KMS-11 (cell line): ENCODE results near the gene NXF3.
"Not testable (repeated sequence)": the region's sequence is repeated elsewhere in the genome, so short reads cannot be mapped to it uniquely, and the experiment has no call there.

Experiments
- H2AFZ ChIP-seq: fragments of 200-600 bp; sonication (generic); 2 replicates; pipeline ENCODE4 v1.6.1; 2016; ENCODE audit warnings: antibody characterized with exemption, mixed run types, low read depth
- H3K27ac ChIP-seq: fragments of 200-600 bp; sonication (generic); 2 replicates; pipeline ENCODE4 v1.6.1; 2016; ENCODE audit warnings: mild to moderate bottlenecking, mixed run types
- H3K27me3 ChIP-seq: fragments of 200-600 bp; sonication (generic); 2 replicates; pipeline ENCODE4 v1.6.1; 2017; ENCODE audit warnings: mild to moderate bottlenecking, low read depth, mixed run types, moderate library complexity; ENCODE audit not compliant: insufficient read depth
- H3K36me3 ChIP-seq: fragments of 200-600 bp; sonication (generic); 2 replicates; pipeline ENCODE4 v1.6.1; 2017; ENCODE audit warnings: mild to moderate bottlenecking, mixed run types; ENCODE audit not compliant: insufficient read depth
- H3K4me1 ChIP-seq: fragments of 200-600 bp; sonication (generic); 2 replicates; pipeline ENCODE4 v1.6.1; 2016; ENCODE audit warnings: mild to moderate bottlenecking, low read depth, mixed run types; ENCODE audit not compliant: poor library complexity, severe bottlenecking
- H3K4me2 ChIP-seq: fragments of 200-600 bp; sonication (generic); 2 replicates; pipeline ENCODE4 v1.7.0; 2016; ENCODE audit warnings: mild to moderate bottlenecking, mixed run types
- H3K4me3 ChIP-seq: fragments of 200-600 bp; sonication (generic); IDR thresholded peaks from 2 replicates; pipeline ENCODE4 v1.6.1; 2017; ENCODE audit warnings: low read depth, low read length, mixed read lengths; ENCODE audit not compliant: insufficient read depth
- H3K79me2 ChIP-seq: fragments of 200-600 bp; sonication (generic); 2 replicates; pipeline ENCODE4 v1.6.1; 2016; ENCODE audit warnings: low read depth, mixed run types; ENCODE audit not compliant: insufficient read depth
- H3K9ac ChIP-seq: fragments of 200-600 bp; sonication (generic); 2 replicates; pipeline ENCODE4 v1.6.1; 2016; ENCODE audit warnings: mild to moderate bottlenecking, mixed run types
- H4K20me1 ChIP-seq: fragments of 200-600 bp; sonication (generic); 2 replicates; pipeline ENCODE4 v1.6.1; 2016; ENCODE audit warnings: mild to moderate bottlenecking, mixed run types; ENCODE audit not compliant: insufficient read depth
- TF ChIP-seq, protein P1 (sequence below): fragments of 200-600 bp; sonication (generic); conservative IDR thresholded peaks from 2 replicates; pipeline ENCODE4 v1.6.1; 2017; ENCODE audit warnings: low read depth, mild to moderate bottlenecking, antibody characterized with exemption, low read length, moderate library complexity, mixed read lengths

Gene NXF3

DNA sequence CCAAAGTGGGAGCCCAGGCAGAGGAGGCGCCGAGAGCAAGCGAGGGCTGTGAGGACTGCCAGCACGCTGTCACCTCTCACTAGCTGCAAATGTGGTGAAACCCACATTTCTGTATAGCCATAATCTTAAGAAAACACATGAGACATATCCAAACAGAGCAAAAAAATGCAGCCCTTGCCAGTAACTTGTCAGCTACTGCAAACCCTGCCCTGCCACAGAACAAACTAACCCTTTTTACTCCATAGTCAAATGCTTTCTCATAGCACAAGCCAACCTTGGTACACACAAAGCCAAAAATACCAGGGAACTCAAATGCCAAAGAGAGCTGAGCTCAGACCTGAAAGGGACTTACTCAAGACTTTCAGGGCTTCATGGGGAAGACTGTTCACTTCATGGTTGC lies 14.9 kb upstream of the NXF3 start:
- TF ChIP-seq, protein P1, sequence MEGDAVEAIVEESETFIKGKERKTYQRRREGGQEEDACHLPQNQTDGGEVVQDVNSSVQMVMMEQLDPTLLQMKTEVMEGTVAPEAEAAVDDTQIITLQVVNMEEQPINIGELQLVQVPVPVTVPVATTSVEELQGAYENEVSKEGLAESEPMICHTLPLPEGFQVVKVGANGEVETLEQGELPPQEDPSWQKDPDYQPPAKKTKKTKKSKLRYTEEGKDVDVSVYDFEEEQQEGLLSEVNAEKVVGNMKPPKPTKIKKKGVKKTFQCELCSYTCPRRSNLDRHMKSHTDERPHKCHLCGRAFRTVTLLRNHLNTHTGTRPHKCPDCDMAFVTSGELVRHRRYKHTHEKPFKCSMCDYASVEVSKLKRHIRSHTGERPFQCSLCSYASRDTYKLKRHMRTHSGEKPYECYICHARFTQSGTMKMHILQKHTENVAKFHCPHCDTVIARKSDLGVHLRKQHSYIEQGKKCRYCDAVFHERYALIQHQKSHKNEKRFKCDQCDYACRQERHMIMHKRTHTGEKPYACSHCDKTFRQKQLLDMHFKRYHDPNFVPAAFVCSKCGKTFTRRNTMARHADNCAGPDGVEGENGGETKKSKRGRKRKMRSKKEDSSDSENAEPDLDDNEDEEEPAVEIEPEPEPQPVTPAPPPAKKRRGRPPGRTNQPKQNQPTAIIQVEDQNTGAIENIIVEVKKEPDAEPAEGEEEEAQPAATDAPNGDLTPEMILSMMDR, result no peak
- Histone ChIP-seq H3K4me1 (no peaks in the 10 kb centered on the region), H2AFZ (no peak overlapping the region), H3K27ac (no peak overlapping the region), H3K79me2 (no peaks in the 10 kb centered on the region), H3K4me2 (no peak overlapping the region), H3K36me3 (no peaks in the 10 kb centered on the region), H3K4me3 (no peak overlapping the region), H3K9ac (no peak overlapping the region), H4K20me1 (no peaks in the 10 kb centered on the region), H3K27me3 (no peaks in the 10 kb centered on the region)

DNA sequence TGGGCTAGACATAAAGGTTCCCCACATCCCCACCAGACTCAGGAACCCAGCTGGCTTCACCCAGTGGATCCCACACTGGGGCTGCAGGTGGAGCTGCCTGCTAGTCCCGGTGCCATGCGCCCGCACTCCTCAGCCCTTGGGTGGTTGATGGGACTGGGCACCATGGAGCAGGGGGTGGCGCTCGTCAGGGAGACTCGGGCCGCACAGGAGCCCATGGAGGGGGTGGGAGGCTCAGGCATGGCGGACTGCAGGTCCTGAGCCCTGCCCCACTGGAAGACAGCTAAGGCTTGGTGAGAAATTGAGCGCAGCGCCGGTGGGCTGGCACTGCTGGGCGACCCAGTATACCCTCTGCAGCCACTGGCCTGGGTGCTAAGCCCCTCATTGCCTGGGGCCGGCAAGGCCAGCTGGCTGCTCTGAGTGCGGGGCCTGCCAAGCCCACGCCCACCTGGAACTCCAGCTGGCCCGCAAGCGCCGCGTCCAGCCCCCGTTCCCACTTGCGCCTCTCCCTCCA lies 14.3 kb upstream of the NXF3 start:
- not testable (repeated sequence) for H3K27ac ChIP-seq, H3K9ac ChIP-seq

DNA sequence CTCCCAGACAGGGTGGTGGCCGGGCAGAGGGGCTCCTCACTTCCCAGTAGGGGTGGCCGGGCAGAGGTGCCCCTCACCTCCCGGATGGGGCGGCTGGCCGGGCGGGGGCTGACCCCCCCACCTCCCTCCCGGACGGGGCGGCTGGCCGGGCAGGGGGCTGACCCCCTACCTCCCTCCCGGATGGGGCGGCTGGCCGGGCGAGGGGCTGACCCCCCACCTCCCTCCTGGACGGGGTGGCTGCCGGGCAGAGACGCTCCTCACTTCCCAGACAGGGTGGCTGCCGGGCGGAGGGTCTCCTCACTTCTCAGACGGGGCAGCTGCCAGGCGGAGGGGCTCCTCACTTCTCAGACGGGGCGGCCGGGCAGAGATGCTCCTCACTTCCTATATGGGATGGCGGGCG lies 11.4 kb upstream of the NXF3 start:
- H3K27ac ChIP-seq, H3K9ac ChIP-seq, H4K20me1 ChIP-seq, H2AFZ ChIP-seq, H3K27me3 ChIP-seq, H3K36me3 ChIP-seq, H3K79me2 ChIP-seq, H3K4me2 ChIP-seq, H3K4me1 ChIP-seq, H3K4me3 ChIP-seq: not testable (repeated sequence)

More for the DNA sequence above, 14.3 kb upstream of the NXF3 start:
- H2AFZ ChIP-seq, H3K4me2 ChIP-seq, H3K36me3 ChIP-seq, H3K27me3 ChIP-seq, H3K4me3 ChIP-seq, H3K4me1 ChIP-seq, H3K79me2 ChIP-seq, H4K20me1 ChIP-seq: not testable (repeated sequence)

DNA sequence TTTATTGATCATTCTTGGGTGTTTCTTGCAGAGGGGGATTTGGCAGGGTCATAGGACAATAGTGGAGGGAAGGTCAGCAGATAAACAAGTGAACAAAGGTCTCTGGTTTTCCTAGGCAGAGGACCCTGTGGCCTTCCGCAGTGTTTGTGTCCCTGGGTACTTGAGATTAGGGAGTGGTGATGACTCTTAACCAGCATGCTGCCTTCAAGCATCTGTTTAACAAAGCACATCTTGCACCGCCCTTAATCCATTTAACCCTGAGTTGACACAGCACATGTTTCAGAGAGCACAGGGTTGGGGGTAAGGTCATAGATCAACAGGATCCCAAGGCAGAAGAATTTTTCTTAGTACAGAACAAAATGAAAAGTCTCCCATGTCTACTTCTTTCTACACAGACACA lies 10.9 kb upstream of the NXF3 start:
- H3K79me2 ChIP-seq, H2AFZ ChIP-seq, H4K20me1 ChIP-seq, H3K9ac ChIP-seq, H3K27me3 ChIP-seq, H3K4me1 ChIP-seq, H3K4me3 ChIP-seq, H3K27ac ChIP-seq, H3K4me2 ChIP-seq, H3K36me3 ChIP-seq: not testable (repeated sequence)

DNA sequence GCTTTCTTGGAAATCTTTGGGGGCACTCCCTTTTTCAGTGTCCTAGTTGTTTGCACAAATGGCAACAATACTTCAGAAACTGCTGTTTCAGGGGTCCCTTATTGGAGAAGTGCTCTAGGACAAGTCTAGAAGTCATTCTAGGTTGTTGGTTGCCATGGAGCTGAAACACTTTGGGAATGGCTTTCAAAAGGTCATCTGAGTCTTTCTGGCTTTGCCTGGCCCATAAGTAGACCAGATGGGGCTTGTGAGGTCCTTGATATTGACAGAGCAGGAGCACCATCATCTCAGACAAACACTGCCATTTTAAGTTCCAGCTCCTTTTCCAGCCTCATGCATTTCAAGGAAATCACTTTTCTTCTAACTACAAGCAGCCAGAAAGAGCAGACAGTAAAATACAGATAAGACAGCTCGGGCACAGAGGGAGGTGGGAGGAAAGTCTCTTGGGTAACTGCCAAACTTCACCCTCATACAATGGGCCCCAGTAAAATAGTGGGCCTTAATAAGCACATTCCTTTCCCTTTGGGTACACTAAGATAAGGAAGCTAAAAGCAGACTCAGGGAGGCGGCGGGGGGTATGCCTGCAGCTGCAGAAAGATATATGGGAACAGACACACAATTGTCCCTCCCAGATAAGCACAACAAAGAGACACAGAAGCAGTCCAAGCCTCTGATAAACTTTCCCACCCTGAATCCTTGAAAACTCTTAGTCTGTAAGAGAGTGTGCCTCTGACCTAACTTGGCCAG lies 8.5 kb upstream of the NXF3 start:
- Histone ChIP-seq H3K9ac (no peak overlapping the region), H3K4me2 (no peak overlapping the region), H3K27me3 (no peaks in the 10 kb centered on the region), H3K27ac (no peak overlapping the region), H4K20me1 (no peaks in the 10 kb centered on the region), H3K4me1 (no peaks in the 10 kb centered on the region), H3K4me3 (no peak overlapping the region), H3K36me3 (no peaks in the 10 kb centered on the region), H3K79me2 (no peaks in the 10 kb centered on the region), H2AFZ (no peak overlapping the region)
- TF ChIP-seq, protein P1, result no peak

DNA sequence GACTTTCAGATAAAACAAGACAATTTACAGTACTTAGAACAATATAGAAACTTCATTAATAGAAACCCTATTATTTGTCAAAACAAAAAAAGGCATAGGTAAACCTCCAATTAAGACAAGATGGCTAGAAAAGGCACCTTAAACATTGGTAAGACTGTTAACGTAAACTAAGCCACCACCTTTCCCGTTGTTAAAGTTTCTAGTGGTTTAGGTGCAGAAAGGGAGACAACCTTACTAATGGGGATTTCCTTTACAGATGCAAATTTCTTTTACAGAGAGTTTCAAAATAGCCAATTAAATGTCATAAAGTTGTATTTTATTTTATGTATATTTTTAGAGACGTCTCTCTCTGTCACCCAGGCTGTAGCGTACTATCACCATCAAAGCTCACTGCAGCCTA lies 7.5 kb upstream of the NXF3 start:
- no peak overlapping the region for H3K27ac ChIP-seq
- no peak overlapping the region for H3K4me2 ChIP-seq
- no peaks in the 10 kb centered on the region for H3K27me3 ChIP-seq
- no peak overlapping the region for H2AFZ ChIP-seq
- H3K4me1 ChIP-seq, result no peaks in the 10 kb centered on the region
- no peak overlapping the region for H3K4me3 ChIP-seq
- no peaks in the 10 kb centered on the region for H4K20me1 ChIP-seq
- H3K36me3 ChIP-seq, result no peaks in the 10 kb centered on the region
- no peaks in the 10 kb centered on the region for H3K79me2 ChIP-seq
- TF ChIP-seq, protein P1, result no peak
- H3K9ac ChIP-seq, result no peak overlapping the region
